ENCODE data around the gene IFNA8.
A peak's percentile ranks its signal among the peaks of the same experiment; 100 is the strongest.

The IFNA8 gene

GRCh38 chr9:21450733-21451394 is 41.9 kb downstream of the IFNA8 start:
- no peak for TF ChIP-seq CTCF (IDR thresholded peaks at IDR 0.05; ENCODE audit: low read depth, low read length)
- no peak for DNase-seq (ENCODE audit: extremely low read depth, low read depth)

- DNase-seq (ENCODE audit: extremely low read depth, low read depth) = no peak
- TF ChIP-seq CTCF (IDR thresholded peaks at IDR 0.05; ENCODE audit: low read depth, low read length) = no peak
Measured at GRCh38 chr9:21452681-21453080, 43.8 kb downstream of the IFNA8 start.

- DNase-seq (ENCODE audit: extremely low read depth, low read depth) = no peak
- TF ChIP-seq CTCF (IDR thresholded peaks at IDR 0.05; ENCODE audit: low read depth, low read length) = no peak
Measured at GRCh38 chr9:21454149-21454548, 45.2 kb downstream of the IFNA8 start.

- no peak for DNase-seq (ENCODE audit: extremely low read depth, low read depth)
- TF ChIP-seq CTCF (IDR thresholded peaks at IDR 0.05; ENCODE audit: low read depth, low read length) = peak; percentile 64
Measured at GRCh38 chr9:21455320-21455719, 46.4 kb downstream of the IFNA8 start.
